Measurements from ENCODE around the gene KDELR1. TPM values are rescaled to one million over a fixed set of nuclear protein-coding genes. Genes with fewer than 3 reads are reported as not detected.
A peak's percentile ranks its signal among the peaks of the same experiment; 100 is the strongest.

The KDELR1 gene
- total and polyA plus RNA-seq, 7 donors, result 61.5 to 195 (median 76.8) TPM

DNA sequence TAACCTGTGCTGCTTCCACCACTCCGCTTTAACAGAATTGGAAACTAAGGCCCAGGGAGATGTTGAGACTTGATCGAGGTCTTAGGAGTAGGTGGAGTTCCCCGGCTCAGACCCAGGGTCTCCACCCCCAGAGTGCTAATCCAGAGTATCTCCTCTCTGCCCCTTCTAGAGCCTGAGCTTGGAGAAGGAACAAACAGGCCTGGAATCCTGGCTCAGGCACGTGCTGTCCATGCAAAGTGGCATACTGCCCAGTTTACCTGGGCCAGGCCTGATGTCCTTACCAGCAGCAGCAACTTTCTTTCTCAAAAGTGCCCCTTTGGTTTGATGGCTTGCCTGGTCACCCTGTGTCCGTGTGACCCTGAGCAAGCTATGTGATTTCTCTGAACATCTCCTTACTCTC, 23.5 kb downstream of the KDELR1 start:
- H3K9me3 ChIP-seq, result no peaks in the 10 kb centered on the region
- intact Hi-C loops (cut with DNase I), result no loop called here
- no peak overlapping the region for H3K27ac ChIP-seq
- 64 to 79% methylated on average over 5 of the region's 5 CpGs for WGBS, 2 donors
- H3K4me1 ChIP-seq, result peaks cover 0 to 12% (median 8%) of the 10 kb centered on the region in 4 donors
- DNase-seq, result no peak
- H3K27me3 ChIP-seq, result no peaks in the 10 kb centered on the region
- H3K36me3 ChIP-seq, result no peaks in the 10 kb centered on the region
- TF ChIP-seq POLR2AphosphoS5 (IDR thresholded peaks at IDR 0.05) (no peak), POLR2A (IDR thresholded peaks at IDR 0.05) (no peak), EP300 (IDR thresholded peaks at IDR 0.05) (no peak)
- TF ChIP-seq, protein P1, sequence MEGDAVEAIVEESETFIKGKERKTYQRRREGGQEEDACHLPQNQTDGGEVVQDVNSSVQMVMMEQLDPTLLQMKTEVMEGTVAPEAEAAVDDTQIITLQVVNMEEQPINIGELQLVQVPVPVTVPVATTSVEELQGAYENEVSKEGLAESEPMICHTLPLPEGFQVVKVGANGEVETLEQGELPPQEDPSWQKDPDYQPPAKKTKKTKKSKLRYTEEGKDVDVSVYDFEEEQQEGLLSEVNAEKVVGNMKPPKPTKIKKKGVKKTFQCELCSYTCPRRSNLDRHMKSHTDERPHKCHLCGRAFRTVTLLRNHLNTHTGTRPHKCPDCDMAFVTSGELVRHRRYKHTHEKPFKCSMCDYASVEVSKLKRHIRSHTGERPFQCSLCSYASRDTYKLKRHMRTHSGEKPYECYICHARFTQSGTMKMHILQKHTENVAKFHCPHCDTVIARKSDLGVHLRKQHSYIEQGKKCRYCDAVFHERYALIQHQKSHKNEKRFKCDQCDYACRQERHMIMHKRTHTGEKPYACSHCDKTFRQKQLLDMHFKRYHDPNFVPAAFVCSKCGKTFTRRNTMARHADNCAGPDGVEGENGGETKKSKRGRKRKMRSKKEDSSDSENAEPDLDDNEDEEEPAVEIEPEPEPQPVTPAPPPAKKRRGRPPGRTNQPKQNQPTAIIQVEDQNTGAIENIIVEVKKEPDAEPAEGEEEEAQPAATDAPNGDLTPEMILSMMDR (IDR thresholded peaks at IDR 0.05), result no peak
- no peak overlapping the region for H3K4me3 ChIP-seq

DNA sequence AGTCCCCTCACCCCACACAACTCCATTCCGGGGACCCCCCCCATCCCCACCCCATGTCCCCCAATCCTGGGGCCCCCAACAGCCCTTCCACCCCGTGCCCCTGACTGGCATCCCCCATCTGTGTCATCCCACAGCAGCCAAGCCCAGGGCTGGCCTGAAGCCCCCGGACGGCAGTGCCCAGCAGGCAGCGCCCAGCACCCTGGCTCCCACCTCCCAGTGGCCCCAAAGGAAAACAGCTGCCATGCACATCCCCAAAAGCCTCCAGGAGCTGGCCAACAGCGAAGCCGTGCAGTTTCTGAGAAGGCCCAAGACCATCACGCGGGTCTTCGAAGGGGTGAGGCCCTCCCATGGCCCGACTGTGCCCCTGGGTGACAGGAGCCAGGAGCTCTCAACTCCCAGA, 25.7 kb downstream of the KDELR1 start:
- Histone ChIP-seq H3K27me3 (no peaks in the 10 kb centered on the region), H3K4me1 (peaks cover 0 to 12% (median 8%) of the 10 kb centered on the region in 4 donors), H3K9me3 (no peaks in the 10 kb centered on the region), H3K4me3 (no peak overlapping the region), H3K36me3 (no peaks in the 10 kb centered on the region), H3K27ac (no peak overlapping the region)
- WGBS, 2 donors, result 95 to 96% methylated on average over 11 of the region's 11 CpGs
- DNase-seq, result no peak
- TF ChIP-seq EP300 (IDR thresholded peaks at IDR 0.05) (no peak), POLR2AphosphoS5 (IDR thresholded peaks at IDR 0.05) (no peak), POLR2A (IDR thresholded peaks at IDR 0.05) (no peak)
- TF ChIP-seq, protein P1 (IDR thresholded peaks at IDR 0.05), result no peak
- intact Hi-C loops (cut with DNase I), result no loop called here

DNA sequence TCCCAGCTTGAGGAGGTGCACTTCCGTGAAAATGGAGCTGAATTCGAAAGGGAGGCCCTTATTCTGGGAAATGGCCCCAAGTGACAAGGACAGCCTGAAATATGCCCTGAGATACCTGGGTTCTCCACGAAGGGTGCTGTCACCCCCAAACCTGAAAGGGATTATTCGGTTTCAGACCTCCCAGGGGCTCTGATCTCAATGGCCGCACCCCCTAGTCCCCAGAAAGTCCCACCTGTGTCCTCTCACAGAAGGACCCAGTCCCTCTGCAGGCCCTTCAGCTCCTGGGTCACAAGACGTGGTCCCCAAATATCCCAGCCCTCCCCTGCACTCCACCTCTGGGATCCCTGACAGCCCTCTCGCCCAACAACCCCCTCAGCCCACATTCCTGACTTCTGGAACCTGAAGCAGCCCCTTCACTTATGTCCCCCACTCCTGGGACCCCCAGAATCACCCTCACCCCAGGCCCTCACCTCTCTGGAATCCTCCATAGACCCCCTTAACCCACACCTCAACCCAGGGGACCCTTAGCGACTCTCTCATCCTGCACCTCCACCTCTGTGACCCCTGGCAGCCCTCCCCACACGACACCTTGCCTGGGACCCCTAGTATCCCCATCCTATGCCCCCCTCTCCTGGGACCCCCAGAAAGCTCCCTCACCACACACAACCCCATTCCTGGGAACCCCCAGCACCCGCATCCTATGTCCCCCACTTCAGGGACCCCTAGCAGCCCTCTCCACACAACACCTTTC, 26.6 kb downstream of the KDELR1 start:
- Histone ChIP-seq H3K27ac (peak overlapping the region; percentile 81 to 99 (median 96)), H3K4me3 (peak overlapping the region in 3 of 4 donors; percentile 48 to 70 (median 70)), H3K9me3 (no peaks in the 10 kb centered on the region), H3K4me1 (peaks cover 0 to 12% (median 8%) of the 10 kb centered on the region in 4 donors), H3K36me3 (no peaks in the 10 kb centered on the region), H3K27me3 (no peaks in the 10 kb centered on the region)
- intact Hi-C loops (cut with DNase I), result loop anchor here (1.0 kb wide), 1 partner anchor 27 kb away; the partner anchor contains the start of gene KDELR1
- WGBS, 2 donors, result 65 to 66% methylated on average over 10 of the region's 10 CpGs
- no peak for TF ChIP-seq EP300 (IDR thresholded peaks at IDR 0.05)
- TF ChIP-seq, protein P1 (IDR thresholded peaks at IDR 0.05), result no peak
- no peak for TF ChIP-seq POLR2AphosphoS5 (IDR thresholded peaks at IDR 0.05)
- no peak for TF ChIP-seq POLR2A (IDR thresholded peaks at IDR 0.05)
- no peak for DNase-seq

DNA sequence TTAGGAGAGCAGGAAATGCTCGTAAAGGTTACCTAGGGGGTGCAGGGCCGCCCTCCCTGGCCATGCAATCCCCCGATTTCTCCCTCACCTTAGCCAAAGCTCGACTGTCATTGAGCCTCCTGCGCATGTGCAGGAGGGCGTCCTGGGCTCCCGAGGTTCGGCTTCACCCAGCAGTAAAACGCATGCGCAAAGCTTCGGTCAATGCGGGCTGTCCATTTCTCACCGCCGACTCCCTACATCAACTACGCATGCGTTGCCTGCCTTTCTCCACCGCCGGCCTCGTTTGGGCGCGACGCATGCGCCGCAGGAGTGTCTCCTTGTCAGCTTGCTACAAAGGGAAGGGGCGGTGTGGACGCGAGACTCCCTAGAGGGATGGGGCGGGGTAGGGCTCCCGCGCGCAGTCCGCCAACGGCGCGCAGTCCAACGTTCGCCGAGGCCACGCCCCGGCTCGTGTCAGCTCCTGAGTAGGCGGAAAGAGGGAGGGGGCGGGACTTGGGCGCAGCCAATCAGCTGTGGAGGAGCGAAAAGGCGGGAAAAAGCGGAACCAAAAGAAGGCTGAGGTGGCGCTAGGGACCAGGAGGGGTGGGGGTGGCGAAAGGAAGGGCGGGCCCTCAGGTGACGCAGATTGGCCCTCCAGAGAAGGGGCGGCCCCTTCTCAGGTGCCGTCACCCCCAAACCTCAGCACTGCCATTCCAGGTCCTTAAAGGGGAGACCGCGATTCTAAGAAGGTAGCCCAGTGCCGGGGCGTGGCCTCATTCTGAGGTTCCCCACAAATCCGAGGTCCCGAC, 27.3 kb downstream of the KDELR1 start, which contains the start of the genes SYNGR4 and TMEM143:
TSS of gene SYNGR4 (plus strand) at position 558 of the 788 bp plus-strand sequence. CDS start 1,476 bp downstream, outside the sequence.
TSS of gene TMEM143 (minus strand) at position 131 of the 788 bp plus-strand sequence. CDS start at position 111, 20 bp downstream.
- Histone ChIP-seq H3K9me3 (no peaks in the 10 kb centered on the region), H3K27ac (peak within 1 kb of the TSS; percentile 81 to 99 (median 96)), H3K4me3 (peak within 1 kb of the TSS; percentile 48 to 70 (median 62)), H3K27me3 (no peaks in the 10 kb centered on the region), H3K4me1 (peaks cover 0 to 12% (median 8%) of the 10 kb centered on the region in 4 donors), H3K36me3 (no peaks in the 10 kb centered on the region)
- TF ChIP-seq, protein P1 (IDR thresholded peaks at IDR 0.05), result no peak
- TF ChIP-seq EP300 (IDR thresholded peaks at IDR 0.05) (peak in 1 of 4 donors; percentile 29), POLR2AphosphoS5 (IDR thresholded peaks at IDR 0.05) (peak; percentile 53 to 82 (median 81)), POLR2A (IDR thresholded peaks at IDR 0.05) (peak; percentile 35 to 59)
- 1% methylated on average over 59 of the region's 59 CpGs for WGBS, 2 donors
- intact Hi-C loops (cut with DNase I), result loop anchor here (1.0 kb wide), 2 partner anchors 27 to 42 kb away; partner anchors contain the start of gene KDELR1
- peak; percentile 100 for DNase-seq
